Activated CD4-positive, alpha-beta T cell treated with anti-CD3 and anti-CD28 coated beads, Interleukin-2, amount 50 U/mL, for 4 hours (primary cell): ENCODE results near the gene TEX12.
"Not testable (repeated sequence)": the region's sequence is repeated elsewhere in the genome, so short reads cannot be mapped to it uniquely, and the experiment has no call there.

ENCODE experiments used
- DNase-seq, 2 experiments: peaks; one replicate each; pipeline ENCODE4 v3.0.0-alpha.2; 2020

TEX12 gene

GRCh38 chr11:112167145-112167544 lies at the start of gene TEX12:
Gene TEX12 (plus strand): TSS chr11:112167372. CDS start chr11:112169269, 1,897 bp downstream.
- DNase-seq = no peak

- DNase-seq = no peak
These were observed 49.0 kb upstream of the TEX12 start for GRCh38 chr11:112118176-112118575.

- DNase-seq = no peak
These were observed 45.1 kb upstream of the TEX12 start for GRCh38 chr11:112121981-112122615.

GRCh38 chr11:112123129-112123528 lies 44.0 kb upstream of the TEX12 start:
- no peak for DNase-seq

- DNase-seq = no peak
These were observed 40.1 kb upstream of the TEX12 start for GRCh38 chr11:112127056-112127455.

GRCh38 chr11:112128483-112129121 lies 38.6 kb upstream of the TEX12 start:
- DNase-seq = no peak

GRCh38 chr11:112129656-112130055 lies 37.5 kb upstream of the TEX12 start:
- DNase-seq = no peak

- no peak for DNase-seq
These were observed 34.4 kb upstream of the TEX12 start for GRCh38 chr11:112132737-112133136.

GRCh38 chr11:112134473-112134872 lies 32.7 kb upstream of the TEX12 start:
- DNase-seq = no peak

GRCh38 chr11:112143597-112143996 lies 23.6 kb upstream of the TEX12 start:
- no peak for DNase-seq

- DNase-seq = no peak
These were observed 16.7 kb upstream of the TEX12 start for GRCh38 chr11:112150517-112150916.

- DNase-seq = no peak
These were observed 10.8 kb upstream of the TEX12 start for GRCh38 chr11:112156153-112156955.

GRCh38 chr11:112156956-112157766 lies 10.0 kb upstream of the TEX12 start:
- DNase-seq = no peak

GRCh38 chr11:112159098-112160065 lies 7.8 kb upstream of the TEX12 start:
- DNase-seq = no peak

GRCh38 chr11:112160091-112160848 lies 6.9 kb upstream of the TEX12 start:
- DNase-seq = no peak

GRCh38 chr11:112161012-112161411 lies 6.2 kb upstream of the TEX12 start:
- no peak for DNase-seq

- not testable (repeated sequence) for DNase-seq
These were observed 5.0 kb upstream of the TEX12 start for GRCh38 chr11:112162200-112162599.

- DNase-seq = no peak
These were observed 4.2 kb upstream of the TEX12 start for GRCh38 chr11:112162761-112163546.

- DNase-seq = no peak
These were observed 3.1 kb upstream of the TEX12 start, which contains the start of gene IL18 for GRCh38 chr11:112163875-112164685. Gene IL18 (minus strand): TSS chr11:112164094. CDS start chr11:112155053, 9,041 bp downstream.
